Brain microvascular endothelial cell (primary cell): Measurements from ENCODE around the gene MARK3.

Experiments used
- DNase-seq: peaks from one replicate; pipeline ENCODE4 v3.0.0-alpha.2; 2020
- H3K27ac ChIP-seq: fragments of 250-450 bp; sonication (Bioruptor Pico); 2 replicates; pipeline ENCODE4 v1.5.1; 2020; ENCODE audit warnings: mild to moderate bottlenecking, moderate library complexity
- H3K27me3 ChIP-seq: fragments of 250-450 bp; sonication (Bioruptor Pico); replicated peaks from 2 replicates; pipeline ENCODE4 v1.5.1; 2020; ENCODE audit warnings: mild to moderate bottlenecking
- H3K36me3 ChIP-seq: fragments of 250-450 bp; sonication (Bioruptor Pico); replicated peaks from 2 replicates; pipeline ENCODE4 v1.5.1; 2020; ENCODE audit warnings: mild to moderate bottlenecking
- H3K4me3 ChIP-seq: 2 replicates; pipeline ENCODE4 v1.5.1; 2011; ENCODE audit warnings: low read depth, mild to moderate bottlenecking, control low read depth, low read length, moderate library complexity
- CTCF ChIP-seq: IDR thresholded peaks from 2 replicates; pipeline ENCODE4 v1.5.1; 2011; ENCODE audit warnings: low read depth, mild to moderate bottlenecking, moderate library complexity, low read length, control low read depth, inconsistent platforms; ENCODE audit errors: missing control alignments
- in situ Hi-C: cut with HindIII; loops from 2 replicates; pipeline ENCODE4 v1.10.0; 2017; ENCODE audit warnings: low sequenced_read_pairs, low pct_ligation_motif_present

Gene MARK3

GRCh38 chr14:103341250-103342129 is 43.7 kb upstream of the MARK3 start:
- in situ Hi-C loops = no loop called here
- no peak overlapping the region for H3K4me3 ChIP-seq
- H3K27me3 ChIP-seq = no peaks in the 10 kb centered on the region
- peaks cover 80% of the 10 kb centered on the region for H3K36me3 ChIP-seq
- no peak for TF ChIP-seq CTCF
- no peak for DNase-seq
- H3K27ac ChIP-seq = no peak overlapping the region

- DNase-seq = no peak
- Histone ChIP-seq H3K36me3 (peaks cover 62% of the 10 kb centered on the region), H3K27me3 (no peaks in the 10 kb centered on the region), H3K4me3 (no peak overlapping the region), H3K27ac (no peak overlapping the region)
- no peak for TF ChIP-seq CTCF
- in situ Hi-C loops = no loop called here
Observed at GRCh38 chr14:103343164-103343879, 41.9 kb upstream of the MARK3 start.

DNA sequence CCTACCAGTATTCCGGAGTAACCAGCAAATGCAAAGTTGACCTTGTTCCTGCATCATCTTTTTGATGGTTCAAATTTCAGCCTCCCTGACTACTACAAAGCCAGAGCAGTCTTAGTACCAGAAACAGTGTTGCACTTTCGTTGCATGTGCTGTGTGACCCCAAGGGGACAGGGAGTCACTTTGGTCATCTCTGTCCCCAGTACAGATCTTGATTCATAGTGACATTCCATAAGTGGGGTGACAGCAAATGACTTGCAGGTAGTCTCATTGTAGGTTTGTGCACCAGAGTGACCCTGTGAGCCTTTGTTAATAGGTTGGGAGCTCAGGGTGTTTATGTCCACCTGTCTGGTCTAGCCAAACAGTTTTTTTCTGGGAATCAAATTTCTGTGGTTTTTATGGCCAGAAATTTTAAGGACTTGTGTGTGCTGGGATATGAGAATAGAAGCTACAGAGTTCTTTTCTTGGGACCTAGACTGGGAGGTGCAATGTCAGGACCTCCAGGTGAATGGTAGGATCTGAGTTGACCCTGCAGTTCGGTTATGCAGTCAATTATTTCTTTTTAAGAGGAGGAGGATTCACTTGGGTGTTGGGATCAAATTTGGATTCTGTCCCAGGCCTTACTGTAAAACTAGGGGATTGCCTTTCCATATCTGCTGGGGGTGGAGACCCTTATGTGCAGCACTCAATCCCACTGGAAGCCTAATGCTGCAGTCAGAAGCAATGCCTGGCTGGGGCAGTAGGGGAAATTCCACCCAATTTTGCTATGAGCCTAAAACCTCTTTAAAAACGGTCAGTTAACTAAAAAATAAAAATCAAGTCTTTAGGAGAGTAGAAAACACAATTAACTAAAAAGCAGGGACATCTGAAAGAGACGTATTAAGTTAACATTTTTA is 41.1 kb upstream of the MARK3 start:
- Histone ChIP-seq H3K36me3 (peaks cover 54% of the 10 kb centered on the region), H3K27ac (no peak overlapping the region), H3K27me3 (no peaks in the 10 kb centered on the region), H3K4me3 (no peak overlapping the region)
- no peak for TF ChIP-seq CTCF
- in situ Hi-C loops = no loop called here
- DNase-seq = no peak

DNA sequence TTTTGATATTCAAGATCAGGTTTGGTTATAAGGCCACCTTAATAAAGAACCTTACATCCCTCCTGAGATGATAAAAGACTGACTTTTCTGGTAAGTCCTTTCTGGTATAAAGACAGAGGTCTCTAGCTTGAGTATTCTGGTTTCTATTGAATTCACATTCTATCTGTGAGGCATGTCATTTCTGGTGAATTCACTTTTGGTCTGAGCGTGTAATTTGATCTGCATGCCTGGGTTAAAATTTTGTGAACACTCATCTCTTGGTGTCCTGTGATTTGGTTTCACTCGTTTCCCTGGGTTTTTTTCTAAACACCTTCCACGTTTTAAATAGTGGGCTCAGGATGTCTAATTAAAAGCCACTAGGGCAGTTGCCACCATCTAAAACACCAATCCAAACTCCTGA is 38.9 kb upstream of the MARK3 start:
- Histone ChIP-seq H3K4me3 (no peak overlapping the region), H3K27me3 (no peaks in the 10 kb centered on the region), H3K27ac (no peak overlapping the region), H3K36me3 (peaks cover 32% of the 10 kb centered on the region)
- in situ Hi-C loops = no loop called here
- no peak for TF ChIP-seq CTCF
- no peak for DNase-seq

DNA sequence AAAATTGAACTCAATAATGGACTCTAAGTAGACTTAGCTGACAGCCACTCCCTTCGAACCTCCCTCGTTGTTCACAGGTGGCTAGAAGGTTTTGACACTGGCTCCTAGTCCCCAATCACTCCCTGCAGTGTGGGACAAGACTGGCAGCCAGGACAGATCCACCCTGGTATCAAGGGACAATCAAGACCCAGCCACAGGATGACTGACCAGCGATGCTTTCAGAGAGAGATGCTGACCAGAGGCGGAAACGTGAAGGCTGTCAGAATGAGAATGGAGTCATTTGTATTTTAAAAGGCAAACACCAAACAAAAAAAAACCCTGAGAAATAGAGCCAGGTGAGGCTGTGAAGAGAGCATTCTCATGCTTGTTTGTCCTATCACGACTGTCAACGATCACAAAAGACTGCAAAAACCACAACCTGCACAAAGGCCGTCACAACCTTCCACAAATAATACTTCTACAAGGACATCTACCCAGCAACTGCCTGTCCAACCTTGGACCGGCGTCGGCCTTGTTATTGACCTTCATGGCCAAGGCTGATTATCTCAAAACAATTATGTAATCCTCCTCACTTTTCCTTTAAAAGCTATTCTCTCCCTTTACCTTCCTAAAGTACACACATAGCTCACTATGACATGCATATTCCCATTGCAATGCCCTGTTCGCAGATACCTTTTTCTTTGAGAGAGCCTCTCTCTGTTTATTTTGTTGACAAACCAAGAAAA is 38.0 kb upstream of the MARK3 start:
- Histone ChIP-seq H3K27ac (no peak overlapping the region), H3K27me3 (no peaks in the 10 kb centered on the region), H3K4me3 (no peak overlapping the region), H3K36me3 (peaks cover 26% of the 10 kb centered on the region)
- no peak for TF ChIP-seq CTCF
- in situ Hi-C loops = no loop called here
- no peak for DNase-seq
